Testis (tissue), 3 donors: ENCODE results near the gene COG4. TPM values are rescaled to one million over a fixed set of nuclear protein-coding genes. Genes with fewer than 3 reads are reported as not detected.

Experiments used
- DNase-seq: peaks from one replicate; pipeline ENCODE4 v3.0.0-alpha.2; 2019
- H3K27ac ChIP-seq, 2 donors: fragments of 200-600 bp; sonication (generic); one replicate each; pipeline ENCODE4 v1.5.1; 2019
- H3K27me3 ChIP-seq: fragments of 200-600 bp; sonication (generic); one replicate; pipeline ENCODE4 v1.5.1; 2019
- H3K36me3 ChIP-seq: fragments of 200-600 bp; sonication (generic); one replicate; pipeline ENCODE4 v1.5.1; 2017; ENCODE audit warnings: low read depth; ENCODE audit errors: missing control alignments
- H3K4me1 ChIP-seq: fragments of 200-600 bp; sonication (generic); one replicate; pipeline ENCODE4 v1.5.1; 2019
- H3K4me3 ChIP-seq, 2 donors: fragments of 200-600 bp; sonication (generic); one replicate each; pipeline ENCODE4 v1.5.1; 2017 to 2019
- H3K9me3 ChIP-seq: fragments of 200-600 bp; sonication (generic); one replicate; pipeline ENCODE4 v1.5.1; 2017
- CTCF ChIP-seq, 3 experiments: fragments of 450-650 bp in 2 of 3; fragments of 200-600 bp in 1 of 3; sonication (generic) in 1 of 3; IDR thresholded peaks; one replicate each; pipeline ENCODE4 v1.5.1; 2016 to 2019; ENCODE audit warnings: antibody characterized with exemption in 3 of 3, mild to moderate bottlenecking in 2 of 3, moderate library complexity in 1 of 3
- POLR2A ChIP-seq: fragments of 450-650 bp; IDR thresholded peaks from one replicate; pipeline ENCODE4 v1.6.1; 2017; ENCODE audit warnings: antibody characterized with exemption, mild to moderate bottlenecking, moderate library complexity
- WGBS, 2 donors: methylation state at CpG; one replicate each; pipeline ENCODE4 v1.1.5; 2018; 5-methylcytosine and 5-hydroxymethylcytosine counted together
- intact Hi-C: fragments of 100-400 bp; cut with DNase I; formaldehyde crosslinking; loops from one replicate; pipeline ENCODE4 v1.15.1; 2023; ENCODE audit warnings: low total_unique reads
- polyA plus RNA-seq: library from polyadenylated mRNA; stranded (reverse); fragments of 350-450 nt; fragmentation: Illumina TruSeq; extraction: RNeasy Lipid Tissue Mini Kit (QIAGEN cat#74804); gene quantifications from one replicate; pipeline ENCODE4 v1.2.3, GENCODE V29; 2014; ENCODE audit warnings: low read depth, low replicate concordance; ENCODE audit not compliant: insufficient read depth
- total RNA-seq, 2 donors: library from RNA; depleted of rRNA; stranded (reverse); fragments of >200 nt; gene quantifications; one replicate each; pipeline ENCODE4 v1.2.3, GENCODE V29; 2016

The COG4 gene
- total and polyA plus RNA-seq, 3 donors from 2014 or later, result 65.9 to 85.9 (median 85.2) TPM

- WGBS, 2 donors, result 17 to 33% methylated on average over 4 to 5 of the region's 5 CpGs
- Histone ChIP-seq H3K36me3 (no peaks in the 10 kb centered on the region), H3K27ac (peak overlapping the region; percentile 66 to 74), H3K9me3 (no peaks in the 10 kb centered on the region), H3K4me1 (peaks cover 50% of the 10 kb centered on the region), H3K27me3 (no peaks in the 10 kb centered on the region), H3K4me3 (peak overlapping the region in 1 of 2 donors; percentile 80)
- TF ChIP-seq POLR2A (no peak), CTCF (IDR thresholded peaks at IDR 0.05) (no peak)
- DNase-seq, result peak; percentile 74
- intact Hi-C loops, result no loop called here
Measured at GRCh38 chr16:70437017-70437581, 86.3 kb downstream of the COG4 start.

GRCh38 chr16:70434484-70435260 lies 88.7 kb downstream of the COG4 start:
- whole genome bisulfite sequencing, 2 donors, result 83 to 92% methylated on average over 6 of the region's 6 CpGs
- no peak for TF ChIP-seq CTCF (IDR thresholded peaks at IDR 0.05)
- no peak for TF ChIP-seq POLR2A
- DNase-seq, result no peak
- Histone ChIP-seq H3K4me1 (peaks cover 75% of the 10 kb centered on the region), H3K4me3 (no peak overlapping the region), H3K27ac (no peak overlapping the region), H3K36me3 (no peaks in the 10 kb centered on the region), H3K27me3 (no peaks in the 10 kb centered on the region), H3K9me3 (no peaks in the 10 kb centered on the region)
- intact Hi-C loops, result no loop called here

GRCh38 chr16:70433458-70434103 lies 89.8 kb downstream of the COG4 start:
- TF ChIP-seq POLR2A, result no peak
- Histone ChIP-seq H3K9me3 (no peaks in the 10 kb centered on the region), H3K27me3 (no peaks in the 10 kb centered on the region), H3K27ac (peak overlapping the region in 1 of 2 donors; percentile 33), H3K4me1 (peaks cover 81% of the 10 kb centered on the region), H3K4me3 (no peak overlapping the region), H3K36me3 (no peaks in the 10 kb centered on the region)
- DNase-seq, result no peak
- WGBS, 2 donors, result 44 to 50% methylated on average over 5 of the region's 5 CpGs
- intact Hi-C loops, result no loop called here

- Histone ChIP-seq H3K27me3 (no peaks in the 10 kb centered on the region), H3K4me3 (no peak overlapping the region), H3K36me3 (no peaks in the 10 kb centered on the region), H3K27ac (peak overlapping the region in 1 of 2 donors; percentile 33), H3K9me3 (no peaks in the 10 kb centered on the region), H3K4me1 (peaks cover 83% of the 10 kb centered on the region)
- TF ChIP-seq POLR2A (no peak), CTCF (IDR thresholded peaks at IDR 0.05) (no peak)
- DNase-seq, result no peak
- intact Hi-C loops, result no loop called here
- WGBS, 2 donors, result 52 to 58% methylated on average over 12 of the region's 12 CpGs
Measured at GRCh38 chr16:70432723-70433457, 90.5 kb downstream of the COG4 start.

GRCh38 chr16:70432356-70432722 lies 91.0 kb downstream of the COG4 start:
- intact Hi-C loops, result no loop called here
- Histone ChIP-seq H3K27ac (no peak overlapping the region), H3K4me3 (no peak overlapping the region), H3K9me3 (no peaks in the 10 kb centered on the region), H3K27me3 (no peaks in the 10 kb centered on the region), H3K36me3 (no peaks in the 10 kb centered on the region), H3K4me1 (peaks cover 82% of the 10 kb centered on the region)
- DNase-seq, result no peak
- no peak for TF ChIP-seq CTCF (IDR thresholded peaks at IDR 0.05)
- no peak for TF ChIP-seq POLR2A
- WGBS, 2 donors, result 46 to 67% methylated on average over 3 of the region's 3 CpGs
